DOHH2 (cell line): ENCODE data around the gene TIGD1.
A peak's percentile ranks its signal among the peaks of the same experiment; 100 is the strongest.

Experiments
- CTCF ChIP-seq: fragments of 200-600 bp; sonication (generic); IDR thresholded peaks from one replicate; pipeline ENCODE4 v1.5.1; 2014; ENCODE audit warnings: antibody characterized with exemption, mild to moderate bottlenecking, low read depth, low read length; ENCODE audit not compliant: poor library complexity, severe bottlenecking
- EZH2phosphoT487 ChIP-seq: fragments of 200-600 bp; sonication (generic); IDR thresholded peaks from 2 replicates; pipeline ENCODE4 v1.6.1; 2017; ENCODE audit warnings: borderline replicate concordance, mild to moderate bottlenecking, antibody characterized with exemption, low read length, moderate library complexity, mixed read lengths

- peak; percentile 24 for TF ChIP-seq CTCF
- TF ChIP-seq EZH2phosphoT487, result no peak
Measured at GRCh38 chr2:232508251-232508650, 42.1 kb downstream of the TIGD1 start.
